Hypothalamus (tissue), 51 donors: ENCODE data around the gene IGDCC3.

ENCODE experiments used
- DNase-seq, 51 donors: peaks; one replicate each; lab custom pipeline; 2025; lab: John Stamatoyannopoulos, UW

The IGDCC3 gene

DNA sequence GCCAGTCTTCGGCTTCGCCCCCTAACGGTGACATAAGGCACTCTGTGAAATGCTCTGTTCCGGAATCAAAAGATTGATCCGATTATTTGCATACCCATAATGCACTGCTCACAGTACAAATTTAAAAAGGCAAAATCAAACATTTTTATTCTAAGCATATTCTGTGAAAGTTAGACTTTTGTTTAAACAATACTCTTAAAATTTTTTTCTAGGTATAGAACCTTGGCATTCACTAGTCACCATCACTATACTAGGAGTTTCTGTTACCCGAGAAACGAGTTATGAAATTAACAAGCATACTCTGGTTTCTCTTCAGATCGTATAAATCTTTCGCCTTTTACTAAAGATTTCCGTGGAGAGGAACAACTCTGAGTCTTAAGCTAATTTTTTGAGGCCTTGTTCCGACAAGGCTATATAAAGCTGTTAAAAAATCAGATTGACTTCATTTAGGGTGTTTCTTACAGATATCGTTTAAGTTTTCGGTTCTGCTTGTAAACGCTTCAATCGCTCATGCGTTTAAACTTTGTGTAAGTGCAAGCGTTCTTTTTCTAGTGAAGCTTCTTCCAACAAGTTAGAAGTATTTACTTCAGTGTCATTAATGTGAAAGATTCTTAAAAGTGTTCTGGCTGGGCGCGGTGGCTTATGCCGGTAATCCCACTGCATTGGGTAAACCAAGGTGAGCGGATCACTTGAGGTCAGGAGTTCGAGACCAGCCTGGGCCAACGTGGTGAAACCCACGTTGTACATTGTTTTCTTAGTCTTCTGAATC is 73.2 kb downstream of the IGDCC3 start, which contains the start of gene RNU5B-1:
RNU5B-1 (plus strand) TSS at position 297 of the 769 bp plus-strand sequence.
- DNase-seq: peak in 36 of 51 donors; percentile 11 to 98 (median 52)

DNA sequence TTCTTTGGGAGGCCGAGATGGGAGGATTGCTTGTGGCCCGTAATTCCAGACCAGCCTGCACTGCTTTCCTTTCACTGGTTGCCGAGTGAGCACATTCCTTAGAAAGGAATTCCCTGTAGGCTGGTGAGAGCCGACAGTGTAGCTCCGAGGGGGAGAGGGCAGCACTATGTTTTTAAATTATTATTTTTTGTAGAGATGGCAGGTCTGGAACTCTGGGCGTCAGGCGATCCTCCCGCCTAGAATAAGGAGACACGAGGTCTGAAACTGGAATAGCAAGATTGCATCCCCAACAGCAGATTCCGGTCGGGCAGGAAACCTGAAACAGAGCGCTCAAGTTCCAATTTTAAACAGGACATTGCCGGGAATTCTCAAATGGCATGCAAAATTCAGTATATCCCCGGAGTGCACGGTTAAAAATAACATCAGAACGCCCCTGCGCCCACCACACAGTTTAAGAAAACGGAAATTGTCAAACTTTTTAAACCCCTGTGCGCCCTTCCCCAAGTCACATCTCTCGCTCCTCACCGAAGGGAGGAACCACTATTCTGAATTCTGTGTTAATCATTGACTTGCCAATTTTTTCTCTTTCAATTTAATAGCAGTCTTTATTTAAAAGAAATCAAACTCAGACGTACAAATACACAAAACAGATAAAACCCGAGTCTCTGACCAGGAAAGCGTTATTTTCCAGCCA is 74.0 kb downstream of the IGDCC3 start:
- peak in 36 of 51 donors; percentile 12 to 86 (median 40) for DNase-seq

DNA sequence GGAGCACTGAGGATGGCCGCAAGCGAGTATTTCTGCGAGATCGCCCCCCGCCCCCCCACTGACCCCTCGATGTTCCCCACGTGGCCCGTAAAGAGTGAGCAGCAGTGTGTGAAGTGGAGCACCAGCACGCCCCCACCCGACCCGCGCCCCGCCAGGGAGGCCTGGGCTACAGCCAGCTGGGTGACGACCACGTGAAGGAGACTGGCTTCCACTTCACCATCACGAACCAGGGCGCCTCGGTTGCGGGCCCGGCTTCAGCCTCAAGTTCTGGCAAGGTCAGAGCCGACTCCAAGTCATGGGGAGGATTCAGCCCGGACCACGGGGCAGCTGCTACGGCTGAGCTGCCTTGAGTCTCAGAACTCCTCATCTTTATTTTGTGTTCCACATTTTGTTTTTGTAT is 75.7 kb downstream of the IGDCC3 start:
- peak in 9 of 51 donors; percentile 8 to 29 (median 17) for DNase-seq

DNA sequence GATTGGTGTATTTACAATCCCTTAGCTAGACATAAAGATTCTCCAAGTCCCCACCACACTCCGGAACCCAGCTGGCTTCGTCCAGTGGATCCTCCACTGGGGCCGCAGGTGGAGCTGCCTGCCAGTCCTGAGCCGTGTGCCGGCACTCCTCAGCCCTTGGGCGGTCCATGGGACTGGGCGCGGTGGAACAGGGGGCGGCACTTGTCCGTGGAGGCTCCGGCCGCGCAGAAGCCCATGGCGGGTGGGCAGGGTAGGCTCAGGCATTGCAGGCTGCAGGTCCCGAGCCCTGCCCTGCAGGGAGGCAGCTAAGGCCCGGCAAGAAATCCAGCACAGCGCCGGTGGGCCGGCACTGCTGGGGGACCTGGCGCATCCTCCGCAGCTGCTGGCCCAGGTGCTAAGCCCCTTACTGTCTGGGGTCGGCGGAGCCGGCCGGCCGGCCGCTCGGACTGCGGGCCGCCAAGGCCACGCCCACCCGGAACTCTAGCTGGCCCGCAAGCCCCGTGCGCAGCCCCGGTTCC is 76.8 kb downstream of the IGDCC3 start:
- no peak for DNase-seq

DNA sequence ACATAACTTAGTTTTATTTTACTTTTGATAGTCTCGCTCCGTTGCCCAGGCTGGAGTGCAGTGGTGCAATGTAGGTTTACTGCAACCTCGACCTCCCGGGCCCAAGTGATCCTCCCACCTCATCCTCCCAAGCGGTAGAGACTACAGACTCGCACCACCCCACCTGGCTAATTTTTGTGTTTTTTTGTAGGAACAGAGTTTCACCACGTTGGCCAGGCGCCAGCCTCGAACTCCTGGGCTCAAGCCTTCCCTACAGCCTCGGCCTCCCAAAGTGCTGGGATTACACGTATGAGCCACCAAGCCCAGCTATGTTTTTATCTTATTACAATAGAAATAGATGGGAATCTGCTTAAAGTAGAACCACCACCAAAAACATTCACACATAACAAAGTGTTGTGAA is 79.1 kb downstream of the IGDCC3 start:
- DNase-seq: no peak

DNA sequence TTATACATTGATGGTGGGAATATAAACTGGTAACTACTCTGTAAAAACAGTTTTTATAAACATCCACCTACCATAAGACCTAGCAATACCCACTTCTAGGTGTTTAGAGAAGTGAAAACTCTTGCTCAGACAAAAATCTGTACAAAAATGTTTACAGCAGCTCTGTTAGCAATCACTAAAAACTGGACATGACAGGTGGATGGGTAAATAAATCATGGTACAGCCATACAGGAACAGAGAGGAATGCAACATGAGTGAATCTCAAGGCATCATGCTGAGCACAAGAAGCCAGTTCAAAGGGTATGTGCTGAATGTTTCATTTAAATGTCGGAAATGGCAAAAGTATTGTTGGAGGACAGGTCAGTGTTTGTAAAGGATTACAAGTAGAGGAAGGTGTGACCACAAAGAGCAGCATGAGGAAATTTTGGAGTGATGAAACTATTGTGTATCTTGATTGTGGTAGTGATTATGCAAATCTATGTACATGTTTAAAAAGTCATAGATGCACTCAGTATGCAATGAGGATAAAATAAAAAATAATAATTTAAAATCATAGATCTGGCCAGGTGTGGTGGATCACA is 84.8 kb downstream of the IGDCC3 start:
- no peak for DNase-seq

DNA sequence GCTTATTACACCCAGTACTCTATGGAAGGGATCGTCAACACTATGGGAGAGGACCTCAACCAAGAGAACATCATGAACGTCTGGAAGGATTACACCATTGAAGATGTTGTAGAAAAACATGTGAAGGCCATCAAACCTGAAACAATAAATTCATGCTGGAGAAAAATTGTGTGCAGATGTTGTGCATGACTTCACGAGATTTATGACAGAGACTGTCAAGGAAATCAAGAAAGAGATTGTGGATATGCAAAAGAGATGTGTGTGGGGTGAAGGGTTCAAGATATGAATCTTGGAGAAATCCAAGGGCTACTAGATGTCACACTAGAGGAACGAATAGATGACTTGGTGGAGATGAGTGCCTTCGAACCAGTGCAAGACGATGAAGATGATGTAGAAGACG is 87.6 kb downstream of the IGDCC3 start:
- DNase-seq: no peak

DNA sequence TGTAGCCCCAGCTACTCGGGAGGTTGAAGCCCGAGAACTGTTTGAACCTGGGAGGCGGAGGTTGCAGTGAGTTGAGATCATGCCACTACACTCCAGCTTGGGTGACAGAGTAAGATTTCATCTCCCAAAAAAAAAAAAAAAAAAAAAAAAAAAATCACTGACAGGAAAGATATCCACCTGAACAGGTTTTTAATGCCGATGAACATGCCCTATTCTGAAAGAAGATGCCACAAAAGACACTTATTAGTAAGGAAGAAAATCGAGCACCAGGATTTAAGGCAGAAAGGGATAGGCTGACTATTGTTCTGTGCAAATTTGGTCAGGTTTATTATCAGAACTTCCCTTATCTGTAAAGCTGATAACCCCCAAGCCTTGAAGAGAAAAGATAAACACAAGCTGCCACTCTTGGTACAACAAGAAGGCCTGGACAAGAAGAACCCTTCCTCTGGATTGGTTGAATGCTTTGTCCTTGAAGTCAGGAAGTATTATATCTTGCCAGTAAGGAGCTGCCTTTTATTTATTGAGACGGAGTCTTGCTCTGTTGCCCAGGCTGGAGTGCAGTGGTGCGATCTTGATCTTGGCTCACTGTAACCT is 88.4 kb downstream of the IGDCC3 start:
- DNase-seq: no peak

DNA sequence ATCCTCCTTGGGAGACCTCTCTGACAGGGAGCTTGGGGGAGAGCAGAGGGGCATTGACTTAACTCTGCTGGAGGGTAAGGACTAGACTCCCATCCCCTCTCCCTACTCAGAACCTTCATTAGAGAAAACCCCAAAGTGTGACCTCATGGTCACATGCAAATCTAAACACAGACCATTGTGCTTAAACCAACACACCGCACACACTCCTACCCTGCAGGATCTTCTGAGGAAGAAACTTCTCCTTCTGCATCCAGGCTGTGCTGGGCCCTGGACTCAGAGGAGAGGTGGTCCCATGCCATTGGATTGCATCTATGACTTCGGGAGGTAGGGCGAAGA is 90.3 kb downstream of the IGDCC3 start:
- no peak for DNase-seq

DNA sequence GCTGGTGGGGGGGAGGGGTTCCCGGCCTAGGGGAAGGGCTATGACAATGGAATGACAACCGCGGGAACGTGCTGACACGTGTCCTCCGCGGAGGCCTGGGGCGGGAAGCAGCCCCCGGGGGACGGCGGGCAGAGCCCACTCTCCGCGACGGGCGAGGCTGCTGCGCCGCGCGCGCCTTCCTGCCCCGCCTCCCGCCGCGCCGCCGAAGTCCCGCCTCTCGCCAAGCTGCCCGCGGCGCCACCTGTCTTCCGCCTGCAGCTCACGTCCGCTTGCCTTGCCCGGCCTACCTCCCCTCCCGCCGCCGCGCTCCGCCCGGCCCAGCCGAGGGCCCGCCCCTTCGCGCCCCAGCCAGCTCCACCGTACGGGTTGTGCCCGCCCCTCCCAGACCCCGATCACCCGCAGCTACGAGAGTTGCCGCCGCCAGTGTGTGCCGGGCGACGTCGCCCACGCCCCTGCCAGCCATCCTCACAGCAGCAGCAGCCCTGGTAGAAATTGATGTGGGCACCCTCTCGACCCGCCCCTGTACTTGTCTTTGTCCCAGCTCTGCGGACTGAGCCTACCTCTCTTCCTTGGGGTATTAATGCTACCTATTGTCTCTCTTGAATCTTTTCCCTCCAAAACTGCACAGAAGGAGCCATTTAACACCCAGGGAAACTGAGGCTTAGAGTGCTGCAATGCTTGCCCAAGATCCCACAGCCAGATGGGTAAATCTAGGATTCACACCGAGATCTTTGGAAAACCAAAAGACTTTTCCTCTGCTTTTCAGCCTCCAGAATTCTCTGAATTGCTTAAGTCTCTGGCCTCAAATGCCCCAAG is 90.9 kb downstream of the IGDCC3 start, which contains the start of gene PARP16:
PARP16 (minus strand) TSS at position 180 of the 816 bp plus-strand sequence. CDS start 457 bp downstream, outside the sequence.
- peak; percentile 51 to 93 (median 81) for DNase-seq

DNA sequence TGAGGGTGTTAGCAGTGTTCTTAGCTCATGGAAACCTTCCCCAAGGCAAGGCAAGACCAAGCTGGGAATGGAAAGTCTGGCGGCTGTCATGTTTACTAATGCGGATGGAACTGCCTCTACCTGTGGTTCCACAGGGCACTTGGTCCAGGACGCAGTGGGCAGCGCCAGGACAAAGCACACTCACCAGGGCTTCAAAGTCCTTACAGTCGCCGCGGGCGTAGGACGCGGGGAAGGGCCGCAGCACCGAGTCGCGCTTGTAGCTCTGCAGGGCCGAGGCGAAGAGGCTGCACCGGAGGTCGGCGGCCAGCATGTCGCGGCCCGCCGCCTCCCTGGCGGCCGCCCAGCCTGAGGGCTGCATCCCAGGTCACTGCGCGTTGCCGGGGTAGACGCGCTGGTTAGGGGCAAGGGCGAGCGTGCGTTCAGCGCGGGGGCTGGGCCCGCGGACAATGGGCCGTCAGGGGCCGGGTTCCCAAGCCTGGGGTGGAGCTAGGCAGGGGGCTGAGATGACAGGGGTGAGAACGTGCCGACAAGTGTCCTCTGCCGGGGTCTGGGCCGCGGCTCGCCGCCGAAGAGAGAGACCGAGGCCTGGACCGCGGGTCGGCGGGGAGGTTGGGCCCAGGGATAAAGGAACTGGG is 91.6 kb downstream of the IGDCC3 start:
- DNase-seq: peak in 23 of 51 donors; percentile 39 to 80 (median 55)

DNA sequence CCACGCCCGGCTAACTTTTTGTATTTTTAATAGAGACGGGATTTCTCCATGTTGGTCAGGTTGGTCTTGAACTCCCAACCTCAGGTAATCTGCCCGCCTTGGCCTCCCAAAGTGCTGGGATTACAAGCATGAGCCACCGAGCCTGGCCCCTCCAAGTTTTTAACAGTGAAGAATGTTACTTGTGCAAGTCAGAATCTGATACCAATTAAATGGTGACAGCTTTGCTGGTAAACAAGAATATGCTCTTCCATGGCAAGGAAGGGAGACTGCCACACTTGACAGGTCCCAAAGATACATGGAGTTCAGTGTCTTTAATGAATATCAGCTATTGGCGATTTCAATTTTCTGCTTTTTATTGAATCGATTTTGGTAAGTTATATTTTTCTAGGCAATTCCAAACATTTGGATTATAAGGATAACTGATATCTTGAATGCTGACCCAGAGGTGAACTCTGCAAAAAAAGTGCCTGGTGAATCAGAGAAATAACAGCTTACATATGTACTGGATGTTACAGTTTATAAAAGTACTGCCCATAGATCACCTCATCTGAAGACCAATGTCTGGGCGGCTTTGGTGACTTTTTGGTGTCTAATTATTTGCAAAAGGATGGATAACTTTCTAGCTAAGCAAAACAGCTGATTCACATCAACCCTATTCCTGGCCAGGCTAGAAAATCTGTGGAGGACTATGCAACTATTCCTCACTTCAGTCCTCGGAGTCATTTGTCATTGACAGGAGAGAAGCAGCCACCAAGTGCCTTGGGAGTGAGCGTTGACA is 92.3 kb downstream of the IGDCC3 start:
- DNase-seq: peak in 1 of 51 donors; percentile 53

DNA sequence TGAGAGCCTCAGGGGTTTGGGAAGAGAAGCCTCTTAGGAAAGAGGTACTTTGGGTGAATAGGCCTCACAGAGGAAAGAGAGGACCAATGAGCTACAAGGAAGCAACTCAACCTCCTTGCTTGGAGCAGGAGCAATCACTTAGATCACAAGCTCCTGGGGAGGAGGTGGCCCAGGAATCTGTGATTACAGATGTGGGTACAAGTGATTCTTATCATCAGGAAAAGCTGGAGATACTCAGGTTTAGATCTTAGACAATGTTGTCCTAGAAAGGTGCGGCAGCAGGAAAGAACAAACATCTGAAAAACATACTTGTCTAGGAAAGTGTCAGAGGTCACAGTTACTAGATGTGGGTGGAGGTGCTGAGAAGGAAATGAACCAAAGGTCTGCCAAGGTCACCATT is 99.3 kb downstream of the IGDCC3 start:
- DNase-seq: no peak
